IPS-NIHi7 (cell line): ENCODE data around the gene LRRTM4.

Experiments used
- DNase-seq: peaks from one replicate; pipeline ENCODE4 v3.0.0; 2012; ENCODE audit warnings: mixed read lengths; ENCODE audit errors: extremely low spot score

LRRTM4 gene

GRCh38 chr2:77322431-77322830, 199.7 kb downstream of the LRRTM4 start:
- DNase-seq = no peak

- no peak for DNase-seq
These were observed 207.5 kb downstream of the LRRTM4 start for GRCh38 chr2:77314721-77315120.

- DNase-seq = no peak
These were observed 211.8 kb downstream of the LRRTM4 start for GRCh38 chr2:77310416-77310815.

- no peak for DNase-seq
These were observed 212.5 kb downstream of the LRRTM4 start for GRCh38 chr2:77309725-77310124.

GRCh38 chr2:77301441-77301840, 220.7 kb downstream of the LRRTM4 start:
- no peak for DNase-seq

- no peak for DNase-seq
These were observed 225.4 kb downstream of the LRRTM4 start for GRCh38 chr2:77296791-77297190.

- no peak for DNase-seq
These were observed 227.7 kb downstream of the LRRTM4 start for GRCh38 chr2:77294474-77294873.

- no peak for DNase-seq
These were observed 237.8 kb downstream of the LRRTM4 start for GRCh38 chr2:77284353-77284752.

- DNase-seq = no peak
These were observed 250.9 kb downstream of the LRRTM4 start for GRCh38 chr2:77271262-77271661.

GRCh38 chr2:77270433-77270832, 251.7 kb downstream of the LRRTM4 start:
- no peak for DNase-seq

- DNase-seq = no peak
These were observed 253.6 kb downstream of the LRRTM4 start for GRCh38 chr2:77268626-77269025.

GRCh38 chr2:77232909-77233425, 289.2 kb downstream of the LRRTM4 start:
- no peak for DNase-seq

- no peak for DNase-seq
These were observed 293.8 kb downstream of the LRRTM4 start for GRCh38 chr2:77228391-77228790.

- no peak for DNase-seq
These were observed 311.5 kb downstream of the LRRTM4 start for GRCh38 chr2:77210725-77211124.

GRCh38 chr2:77207331-77207730, 314.8 kb downstream of the LRRTM4 start:
- DNase-seq = no peak

GRCh38 chr2:77201755-77202154, 320.4 kb downstream of the LRRTM4 start:
- no peak for DNase-seq

- DNase-seq = no peak
These were observed 322.8 kb downstream of the LRRTM4 start for GRCh38 chr2:77199411-77199810.

- no peak for DNase-seq
These were observed 328.2 kb downstream of the LRRTM4 start for GRCh38 chr2:77193858-77194448.

- DNase-seq = no peak
These were observed 329.3 kb downstream of the LRRTM4 start for GRCh38 chr2:77192811-77193289.

- no peak for DNase-seq
These were observed 330.5 kb downstream of the LRRTM4 start for GRCh38 chr2:77191665-77192064.

- DNase-seq = no peak
These were observed 331.3 kb downstream of the LRRTM4 start for GRCh38 chr2:77190721-77191346.

- no peak for DNase-seq
These were observed 337.1 kb downstream of the LRRTM4 start for GRCh38 chr2:77185052-77185451.

GRCh38 chr2:77179297-77179696, 342.9 kb downstream of the LRRTM4 start:
- DNase-seq = no peak
